GM20000 (cell line): ENCODE results near the gene AFG3L2.
"Not testable (repeated sequence)": the region's sequence is repeated elsewhere in the genome, so short reads cannot be mapped to it uniquely, and the experiment has no call there.

Experiments used
- DNase-seq: peaks from one replicate; pipeline ENCODE4 v3.0.0; 2012; ENCODE audit warnings: low spot score
- TF ChIP-seq, protein P1 (sequence below): IDR thresholded peaks from 2 replicates; pipeline ENCODE4 v1.5.1; 2012; ENCODE audit warnings: mild to moderate bottlenecking, control low read depth; ENCODE audit errors: extremely low read depth, missing control alignments

AFG3L2 gene

DNA sequence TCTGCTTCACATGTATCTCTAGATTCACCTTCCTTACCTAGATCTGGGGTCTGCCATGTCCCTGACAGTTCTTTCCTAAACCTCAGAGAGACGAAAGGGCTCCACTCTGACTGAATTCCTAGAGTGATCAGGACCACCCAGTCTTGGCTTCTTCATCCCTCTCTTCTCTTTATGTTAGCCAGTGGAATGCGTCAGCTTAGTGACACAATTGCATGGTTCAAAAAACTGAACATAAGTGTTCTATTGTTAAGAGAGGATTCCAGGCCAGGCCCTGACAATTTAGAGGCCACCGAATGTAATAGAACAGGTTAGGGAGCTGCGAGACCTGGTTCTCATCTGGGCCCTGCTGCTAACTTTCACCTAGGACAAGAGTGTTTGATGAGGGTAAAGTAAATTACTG, 40.7 kb upstream of the AFG3L2 start:
- TF ChIP-seq, protein P1, sequence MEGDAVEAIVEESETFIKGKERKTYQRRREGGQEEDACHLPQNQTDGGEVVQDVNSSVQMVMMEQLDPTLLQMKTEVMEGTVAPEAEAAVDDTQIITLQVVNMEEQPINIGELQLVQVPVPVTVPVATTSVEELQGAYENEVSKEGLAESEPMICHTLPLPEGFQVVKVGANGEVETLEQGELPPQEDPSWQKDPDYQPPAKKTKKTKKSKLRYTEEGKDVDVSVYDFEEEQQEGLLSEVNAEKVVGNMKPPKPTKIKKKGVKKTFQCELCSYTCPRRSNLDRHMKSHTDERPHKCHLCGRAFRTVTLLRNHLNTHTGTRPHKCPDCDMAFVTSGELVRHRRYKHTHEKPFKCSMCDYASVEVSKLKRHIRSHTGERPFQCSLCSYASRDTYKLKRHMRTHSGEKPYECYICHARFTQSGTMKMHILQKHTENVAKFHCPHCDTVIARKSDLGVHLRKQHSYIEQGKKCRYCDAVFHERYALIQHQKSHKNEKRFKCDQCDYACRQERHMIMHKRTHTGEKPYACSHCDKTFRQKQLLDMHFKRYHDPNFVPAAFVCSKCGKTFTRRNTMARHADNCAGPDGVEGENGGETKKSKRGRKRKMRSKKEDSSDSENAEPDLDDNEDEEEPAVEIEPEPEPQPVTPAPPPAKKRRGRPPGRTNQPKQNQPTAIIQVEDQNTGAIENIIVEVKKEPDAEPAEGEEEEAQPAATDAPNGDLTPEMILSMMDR = no peak
- DNase-seq = no peak

DNA sequence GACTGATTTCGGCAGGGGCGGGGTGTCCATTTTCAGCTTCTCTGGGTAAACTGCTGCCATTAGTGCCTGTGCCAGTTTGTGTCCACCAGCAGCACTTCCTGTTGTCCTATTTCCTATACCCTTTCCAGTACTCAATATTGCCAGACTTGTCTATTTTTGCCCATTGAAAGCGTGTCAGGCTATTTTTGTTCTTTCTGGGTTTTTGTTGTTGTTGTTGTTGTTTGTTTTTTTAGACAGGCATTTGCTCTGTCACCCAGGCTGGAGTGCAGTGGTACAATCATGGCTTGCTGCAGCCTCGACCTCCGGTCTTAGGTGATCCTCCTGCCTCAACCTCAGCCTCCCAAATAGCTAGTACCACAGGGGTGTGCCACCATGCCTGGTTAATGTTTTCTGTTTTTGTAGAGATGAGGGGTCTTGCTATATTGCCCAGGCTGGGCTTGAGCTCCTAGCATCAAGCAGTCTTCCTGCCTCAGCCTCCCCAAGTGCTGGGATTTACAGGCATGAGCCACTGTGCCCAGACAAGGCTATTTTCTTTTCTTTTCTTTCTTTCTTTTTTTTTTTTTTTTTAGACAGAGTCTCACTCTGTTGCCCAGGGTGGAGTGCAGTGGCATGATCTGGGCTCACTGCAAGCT, 39.2 kb upstream of the AFG3L2 start:
- TF ChIP-seq, protein P1 = no peak
- DNase-seq = no peak

DNA sequence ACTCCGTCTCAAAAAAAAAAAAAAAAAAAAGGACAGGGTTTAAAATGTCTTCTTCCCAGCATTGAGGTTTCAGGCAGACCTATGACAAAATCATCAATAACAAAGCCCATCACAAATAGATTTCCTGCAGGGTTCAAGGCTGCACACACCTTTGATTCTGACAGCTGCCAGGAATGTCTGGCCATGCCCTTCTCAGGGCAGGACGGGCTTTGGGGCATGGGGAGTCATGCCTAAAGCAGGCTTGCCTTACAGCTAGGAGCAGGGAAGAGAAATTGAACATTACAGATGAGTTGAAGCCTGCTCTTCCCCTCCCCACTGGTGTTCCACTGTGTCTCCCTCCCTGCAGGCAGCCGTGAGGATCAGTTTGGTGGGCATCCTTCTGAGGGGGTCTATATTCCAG, 34.4 kb upstream of the AFG3L2 start:
- TF ChIP-seq, protein P1 = no peak
- DNase-seq = no peak

DNA sequence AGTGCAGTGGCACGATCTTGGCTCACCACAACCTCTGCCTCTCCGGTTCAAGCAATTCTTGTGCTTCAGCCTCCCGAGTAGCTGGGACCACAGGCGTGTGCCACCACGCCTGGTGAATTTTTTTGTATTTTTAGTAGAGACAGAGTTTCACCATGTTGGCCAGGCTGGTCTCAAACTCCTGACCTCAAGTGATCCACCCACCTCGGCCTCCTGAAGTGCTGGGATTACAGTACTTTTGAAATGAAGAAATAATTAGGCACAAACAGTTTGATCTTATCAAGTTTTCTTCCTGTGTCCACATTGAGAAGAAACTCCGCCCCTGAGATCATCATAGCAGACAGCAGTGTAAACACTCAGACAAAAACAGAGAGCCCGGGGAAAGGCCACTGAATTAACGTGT, 33.7 kb upstream of the AFG3L2 start:
- not testable (repeated sequence) for DNase-seq

DNA sequence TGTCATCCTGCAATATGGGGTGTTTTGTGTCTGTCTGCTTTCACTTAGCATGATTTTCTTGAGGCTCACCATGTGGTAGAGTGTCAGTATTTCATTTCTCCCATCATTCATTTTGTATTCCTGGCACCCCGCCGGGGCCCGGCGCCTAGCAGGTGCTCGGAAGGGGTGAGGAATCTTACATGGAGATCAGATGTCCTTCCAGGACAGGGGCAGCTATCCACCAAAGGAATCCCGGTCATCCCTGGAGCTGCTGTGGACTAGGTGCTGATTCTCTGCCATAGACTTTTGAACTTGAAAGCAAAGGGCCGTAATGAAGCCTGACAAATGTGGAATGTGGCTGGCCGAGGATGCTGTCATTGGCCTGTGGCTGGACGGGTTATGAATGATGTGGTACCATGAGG, 33.1 kb upstream of the AFG3L2 start:
- no peak for DNase-seq
- TF ChIP-seq, protein P1 = no peak

DNA sequence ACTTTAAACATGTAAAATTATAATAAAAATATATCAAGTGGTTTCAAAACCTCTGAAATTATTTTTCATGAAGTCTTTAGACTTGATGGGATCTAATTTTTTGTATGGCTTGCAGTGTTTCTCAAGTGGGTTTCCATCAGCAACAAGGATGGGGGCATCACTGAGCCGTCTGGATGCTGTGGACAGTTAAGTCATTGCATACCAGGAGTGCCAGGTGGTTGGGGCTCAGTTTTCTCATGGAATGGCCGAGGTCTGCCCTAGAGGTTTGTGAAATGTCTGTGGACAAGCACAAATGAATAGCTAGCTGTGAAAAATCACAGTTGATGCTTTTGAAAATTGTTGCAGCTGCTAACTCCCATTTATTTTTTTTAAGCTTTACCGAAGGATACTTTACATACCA, 32.4 kb upstream of the AFG3L2 start:
- TF ChIP-seq, protein P1 = no peak
- DNase-seq = no peak

DNA sequence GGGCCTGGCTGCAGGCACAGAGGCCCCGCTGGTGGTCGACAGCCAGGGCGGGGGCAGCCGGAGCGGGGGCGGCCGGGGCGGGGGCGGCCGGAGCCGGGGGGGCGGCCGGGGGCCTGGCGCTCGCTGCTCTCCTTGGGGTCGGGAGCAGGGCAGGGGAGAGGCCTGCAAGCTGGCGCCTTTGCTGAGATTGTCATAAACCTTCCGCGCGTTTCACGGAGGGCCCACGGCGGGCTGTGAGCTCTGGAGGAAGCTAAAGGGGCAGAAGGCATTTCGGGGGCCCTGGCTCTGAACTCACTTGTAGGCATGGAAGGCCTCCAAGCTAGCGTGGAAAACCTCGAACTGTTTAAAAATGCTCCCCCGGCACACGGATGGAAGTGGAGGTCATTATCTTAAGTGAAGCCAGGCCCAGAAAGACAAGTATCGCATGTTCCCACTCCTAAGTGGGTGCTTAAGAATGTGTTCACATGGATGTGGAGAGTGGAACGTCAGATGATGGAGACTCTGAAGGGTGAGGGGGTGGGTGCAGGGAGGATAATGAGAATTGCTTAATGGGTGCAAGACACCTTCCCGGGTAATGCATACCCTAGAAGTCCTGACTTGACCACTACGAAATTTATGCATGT, 31.3 kb upstream of the AFG3L2 start:
- TF ChIP-seq, protein P1 = no peak
- no peak for DNase-seq

DNA sequence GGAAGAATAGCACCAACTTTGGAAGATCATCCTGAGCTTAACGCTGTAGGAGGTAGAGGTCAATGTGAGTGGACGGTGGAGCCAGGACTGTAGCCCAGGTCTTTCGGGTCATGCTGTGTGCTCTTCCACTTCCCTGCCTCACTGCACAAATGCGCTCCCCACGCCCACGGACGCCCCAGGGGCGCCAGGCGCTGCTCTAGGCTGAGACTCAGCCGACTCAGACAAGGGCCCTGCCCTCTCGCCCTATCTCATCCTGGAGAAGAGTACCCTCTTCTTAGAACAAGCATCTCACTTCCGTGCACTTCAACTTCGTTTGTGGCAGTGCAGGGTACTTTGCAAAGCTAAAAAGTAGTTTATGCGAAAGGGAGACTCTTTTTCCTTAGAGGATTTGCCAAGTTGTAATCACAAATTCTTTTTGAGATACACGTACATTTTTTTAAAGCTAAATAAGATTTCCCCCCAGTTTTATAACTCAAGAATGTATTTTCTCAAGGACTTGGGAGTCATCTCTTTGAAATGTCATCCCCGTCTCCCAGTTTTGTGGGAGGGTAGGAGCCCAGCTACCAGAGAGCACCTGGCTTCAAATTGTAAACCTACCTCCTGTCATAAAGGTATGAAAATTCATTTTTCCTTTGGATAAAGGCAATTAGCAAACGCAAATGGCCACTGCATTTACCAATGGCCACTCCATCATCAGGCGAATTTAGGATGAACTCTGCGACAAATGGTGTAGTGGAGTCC, 29.5 kb upstream of the AFG3L2 start:
- TF ChIP-seq, protein P1 = no peak
- DNase-seq = no peak
